22Rv1 (cell line): ENCODE results near the gene MADCAM1.

Source experiments
- H3K27ac ChIP-seq: fragments of 450-650 bp; 2 replicates; pipeline ENCODE4 v1.5.1; 2017
- ZFX ChIP-seq: fragments of 450-650 bp; IDR thresholded peaks from 2 replicates; pipeline ENCODE4 v1.6.1; 2017; ENCODE audit warnings: antibody characterized with exemption, borderline replicate concordance
- TF ChIP-seq, protein P1 (sequence below): fragments of 450-650 bp; IDR thresholded peaks from 2 replicates; pipeline ENCODE4 v1.5.1; 2017; ENCODE audit warnings: mild to moderate bottlenecking

The MADCAM1 gene

DNA sequence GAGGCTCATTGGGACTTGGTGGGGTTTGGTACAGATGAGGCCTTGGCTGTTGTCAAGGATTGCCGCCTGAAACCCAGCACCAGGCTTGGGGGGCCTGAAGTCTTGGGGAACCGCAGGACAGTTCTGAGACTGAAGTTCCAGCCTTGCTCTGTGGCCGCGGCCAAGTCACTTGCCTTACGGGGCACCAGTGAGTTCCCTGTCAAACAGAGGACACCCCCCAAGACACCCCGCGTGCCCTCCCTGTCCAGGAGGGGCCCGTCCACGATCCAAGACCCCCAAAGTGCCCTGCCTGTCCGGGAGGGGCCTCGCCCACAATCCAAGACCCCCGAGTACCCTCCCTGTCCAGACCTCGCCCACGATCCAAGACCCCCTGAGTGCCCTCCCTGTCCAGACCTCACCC lies 37.8 kb downstream of the MADCAM1 start:
- H3K27ac ChIP-seq: peak overlapping the region; percentile 87; the same call in 1 of the 2 replicates
- TF ChIP-seq ZFX: no peak
- TF ChIP-seq, protein P1, sequence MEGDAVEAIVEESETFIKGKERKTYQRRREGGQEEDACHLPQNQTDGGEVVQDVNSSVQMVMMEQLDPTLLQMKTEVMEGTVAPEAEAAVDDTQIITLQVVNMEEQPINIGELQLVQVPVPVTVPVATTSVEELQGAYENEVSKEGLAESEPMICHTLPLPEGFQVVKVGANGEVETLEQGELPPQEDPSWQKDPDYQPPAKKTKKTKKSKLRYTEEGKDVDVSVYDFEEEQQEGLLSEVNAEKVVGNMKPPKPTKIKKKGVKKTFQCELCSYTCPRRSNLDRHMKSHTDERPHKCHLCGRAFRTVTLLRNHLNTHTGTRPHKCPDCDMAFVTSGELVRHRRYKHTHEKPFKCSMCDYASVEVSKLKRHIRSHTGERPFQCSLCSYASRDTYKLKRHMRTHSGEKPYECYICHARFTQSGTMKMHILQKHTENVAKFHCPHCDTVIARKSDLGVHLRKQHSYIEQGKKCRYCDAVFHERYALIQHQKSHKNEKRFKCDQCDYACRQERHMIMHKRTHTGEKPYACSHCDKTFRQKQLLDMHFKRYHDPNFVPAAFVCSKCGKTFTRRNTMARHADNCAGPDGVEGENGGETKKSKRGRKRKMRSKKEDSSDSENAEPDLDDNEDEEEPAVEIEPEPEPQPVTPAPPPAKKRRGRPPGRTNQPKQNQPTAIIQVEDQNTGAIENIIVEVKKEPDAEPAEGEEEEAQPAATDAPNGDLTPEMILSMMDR: no peak

DNA sequence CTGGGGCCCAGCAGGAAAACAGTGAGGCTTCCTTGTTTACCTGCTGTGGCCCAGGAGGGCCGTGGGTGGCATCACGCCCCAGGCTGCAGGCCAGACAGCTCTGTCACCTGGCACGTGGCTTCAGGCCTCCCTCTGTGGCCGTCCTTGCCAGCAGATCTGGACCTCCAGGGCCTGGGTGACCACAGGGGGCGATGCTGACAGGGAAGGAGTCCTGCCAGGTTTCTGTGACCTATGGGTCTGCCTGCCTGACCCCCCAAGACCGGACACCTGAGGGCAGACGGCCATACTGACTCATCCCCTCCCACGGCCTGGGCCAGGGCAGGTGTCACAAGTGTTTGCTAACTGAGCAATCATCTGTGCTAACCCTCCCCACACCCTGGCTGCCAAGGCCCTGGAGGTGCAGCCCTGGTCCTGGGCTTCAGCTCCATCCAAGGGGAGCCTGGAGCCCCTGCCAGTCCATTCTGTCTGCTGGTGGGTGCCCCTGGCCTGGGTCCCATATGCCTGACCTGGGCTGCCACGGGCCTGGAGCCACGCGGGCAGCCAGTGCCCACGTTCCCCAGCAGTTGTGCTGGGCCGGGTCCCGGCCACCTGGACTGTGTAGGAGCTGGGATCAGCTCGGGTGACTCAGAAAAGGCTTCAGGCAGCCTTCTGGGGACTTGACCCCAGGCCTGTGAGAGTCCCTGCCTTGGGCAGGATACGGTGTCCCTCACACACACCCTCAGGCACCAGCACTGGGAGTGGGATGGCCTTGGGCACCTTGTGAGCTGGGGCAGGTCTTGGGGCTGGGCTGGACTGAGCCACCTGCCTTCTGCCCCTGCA lies 38.9 kb downstream of the MADCAM1 start:
- TF ChIP-seq, protein P1: no peak
- TF ChIP-seq ZFX: no peak
- peak overlapping the region; percentile 30 for H3K27ac ChIP-seq

DNA sequence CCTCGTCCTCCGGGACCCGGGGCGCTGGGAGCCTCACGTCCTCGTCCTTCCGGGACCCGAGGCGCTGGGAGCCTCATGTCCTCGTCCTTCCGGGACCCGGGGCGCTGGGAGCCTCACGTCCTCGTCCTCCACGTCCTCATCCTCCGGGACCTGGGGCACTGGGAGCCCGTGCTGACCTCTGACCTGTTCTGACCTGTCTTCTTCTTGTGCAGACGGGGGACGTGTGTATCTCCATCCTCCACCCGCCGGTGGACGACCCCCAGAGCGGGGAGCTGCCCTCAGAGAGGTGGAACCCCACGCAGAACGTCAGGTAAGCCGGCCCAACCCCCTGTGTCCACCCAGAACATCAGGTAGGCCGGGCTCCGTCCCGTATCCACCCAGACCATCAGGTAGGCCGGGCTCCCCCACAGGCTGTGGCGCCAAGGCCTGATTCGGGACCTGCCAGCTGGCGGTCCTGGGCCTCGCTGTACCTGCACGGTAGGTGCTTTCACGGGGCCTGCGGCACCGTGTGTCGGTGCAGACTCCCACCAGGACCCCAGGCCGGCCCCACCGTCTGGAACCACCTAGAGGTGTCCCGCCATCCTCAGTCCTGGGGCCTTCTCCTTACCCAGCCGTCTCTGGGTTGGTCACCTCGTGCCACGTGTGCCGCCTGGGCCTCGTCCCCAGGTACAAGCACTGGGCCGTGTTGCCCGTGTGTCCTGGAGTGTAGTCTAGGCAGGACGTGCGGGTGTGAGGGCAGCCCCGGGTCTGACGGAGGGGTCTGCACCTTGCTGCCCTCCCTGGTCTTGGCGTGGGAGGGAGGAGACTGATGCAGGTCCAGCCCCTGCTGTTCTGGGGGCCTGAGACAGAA lies 40.0 kb downstream of the MADCAM1 start:
- no peak overlapping the region for H3K27ac ChIP-seq
- no peak for TF ChIP-seq ZFX
- TF ChIP-seq, protein P1: no peak

DNA sequence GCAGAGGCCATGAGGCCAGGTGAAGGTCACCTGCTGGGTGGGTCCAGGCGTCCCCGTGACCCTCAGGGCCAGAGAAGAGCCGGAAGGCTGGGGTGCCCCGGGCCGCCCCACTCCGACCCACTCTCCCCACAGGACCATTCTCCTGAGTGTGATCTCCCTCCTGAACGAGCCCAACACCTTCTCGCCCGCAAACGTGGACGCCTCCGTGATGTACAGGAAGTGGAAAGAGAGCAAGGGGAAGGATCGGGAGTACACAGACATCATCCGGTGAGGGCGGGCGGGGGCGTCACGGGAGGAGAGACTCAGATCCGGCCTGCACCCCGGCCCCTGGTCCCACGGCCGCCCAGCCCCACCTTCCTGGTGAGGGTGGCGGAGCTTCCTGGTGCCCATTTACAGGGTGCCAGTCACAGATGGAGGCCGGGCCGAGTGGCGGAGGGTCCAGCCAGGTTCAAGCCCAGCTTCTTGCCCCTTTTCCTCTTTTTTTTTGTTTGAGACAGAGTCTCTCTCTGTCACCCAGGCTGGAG lies 40.7 kb downstream of the MADCAM1 start:
- no peak for TF ChIP-seq ZFX
- TF ChIP-seq, protein P1: no peak
- H3K27ac ChIP-seq: no peak overlapping the region

DNA sequence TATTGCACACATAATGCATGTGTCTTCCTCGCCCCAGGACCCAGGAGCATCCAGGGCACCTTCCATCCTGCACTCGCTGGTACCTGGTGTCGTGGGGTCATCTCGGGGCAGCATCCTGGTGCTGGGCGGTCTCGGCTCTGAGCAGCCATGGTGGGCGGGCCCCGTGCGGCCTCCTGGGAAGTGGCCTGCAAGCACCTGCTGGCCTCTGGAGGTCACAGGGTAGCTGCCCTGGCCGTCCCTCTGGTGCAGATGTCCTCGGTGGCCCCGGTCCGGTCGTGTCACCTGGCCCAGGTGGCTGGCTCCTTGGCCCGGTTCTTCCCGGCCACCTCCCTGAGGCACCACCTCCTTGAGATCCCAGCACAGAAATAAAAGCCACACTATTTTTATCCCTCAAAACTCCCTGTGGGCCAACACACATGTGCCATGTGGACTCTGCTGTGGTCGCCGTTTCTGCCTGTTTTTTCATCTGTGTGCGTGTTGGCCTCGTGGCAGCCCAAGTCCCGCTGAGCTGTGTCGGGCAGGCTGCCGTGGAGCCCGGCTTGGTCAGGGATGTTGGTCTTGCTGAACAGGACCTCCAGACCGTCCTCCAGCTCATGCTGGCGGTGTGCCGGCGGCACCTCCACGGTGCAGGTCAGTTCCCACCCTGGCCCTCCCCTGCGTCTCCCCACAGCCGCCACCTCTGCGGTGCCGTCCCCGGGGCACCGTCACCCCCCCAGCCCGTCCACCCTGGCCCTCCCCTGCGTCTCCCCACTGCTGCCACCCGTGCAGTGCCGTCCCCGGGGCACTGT lies 42.5 kb downstream of the MADCAM1 start:
- TF ChIP-seq ZFX: no peak
- TF ChIP-seq, protein P1: no peak
- H3K27ac ChIP-seq: no peak overlapping the region

DNA sequence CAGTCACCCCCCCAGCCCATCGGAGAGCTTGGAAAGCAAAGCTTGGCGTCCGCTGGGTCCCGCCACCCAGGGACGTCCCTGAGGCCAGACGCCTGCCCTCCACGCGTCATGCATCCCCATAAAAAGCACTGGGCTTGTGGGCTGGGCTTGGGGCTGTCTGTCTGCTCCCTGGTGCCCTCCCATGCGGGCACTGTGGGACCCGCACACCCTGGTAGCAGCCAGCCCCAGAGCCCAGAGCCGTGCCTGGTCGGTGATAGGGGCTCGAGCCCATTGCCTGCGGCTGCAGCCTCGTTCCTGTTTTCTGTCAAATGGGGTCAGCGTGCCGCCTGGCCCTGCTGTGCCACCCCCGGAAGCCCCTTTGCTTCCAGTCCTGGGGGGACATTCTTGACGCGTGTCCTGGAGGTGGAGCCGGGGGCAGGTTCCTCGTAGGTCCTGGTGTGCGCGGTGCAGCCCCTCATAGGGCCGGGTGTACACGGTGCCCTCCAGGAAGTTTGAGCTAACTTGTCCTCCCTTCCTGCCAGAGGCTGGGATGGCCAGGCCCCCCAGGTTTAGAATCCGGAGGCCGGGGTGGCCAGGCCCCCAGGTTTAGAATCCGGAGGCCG lies 43.2 kb downstream of the MADCAM1 start:
- no peak overlapping the region for H3K27ac ChIP-seq
- no peak for TF ChIP-seq ZFX
- TF ChIP-seq, protein P1: no peak
